B cell (primary cell): ENCODE data around the gene NTN3. TPM values are rescaled to one million over a fixed set of nuclear protein-coding genes. Genes with fewer than 3 reads are reported as not detected.

ENCODE experiments used
- ATAC-seq: fragments of 200-7000 bp; cut with Tn5 transposase; one replicate; pipeline ENCODE4 v1.10.0; 2021; ENCODE audit warnings: low read depth, mild to moderate bottlenecking, moderate number of reproducible peaks, moderate library complexity
- CTCF ChIA-PET: fragments of 350-600 bp; sonication (Branson Sonifier 250); formaldehyde crosslinking; loops from one replicate; lab custom pipeline; 2021; ENCODE audit warnings: antibody characterized with exemption, inconsistent platforms; lab: Charles Lee
- POLR2A ChIA-PET: fragments of 350-600 bp; sonication (Branson Sonifier 250); formaldehyde crosslinking; loops from one replicate; lab custom pipeline; 2021; ENCODE audit warnings: antibody characterized with exemption; lab: Charles Lee
- DNase-seq: peaks from one replicate; pipeline ENCODE4 v3.0.0; 2013
- H2AFZ ChIP-seq: 2 replicates; pipeline ENCODE4 v1.6.1; 2012; ENCODE audit warnings: mild to moderate bottlenecking, low read depth, low read length; ENCODE audit not compliant: insufficient read depth, poor library complexity, severe bottlenecking
- H3K27ac ChIP-seq, 2 donors: 1 replicate in 1 of 2; 2 replicates in 1 of 2; pipeline ENCODE4 v1.5.1; 2012 to 2013; ENCODE audit warnings: low read length in 2 of 2, mild to moderate bottlenecking in 2 of 2, moderate library complexity in 1 of 2
- H3K27me3 ChIP-seq, 4 experiments: fragments of 200-600 bp in 1 of 4; sonication (generic) in 1 of 4; replicated peaks in 1 of 4; 1 replicate in 2 of 4; 2 replicates in 2 of 4; pipeline versions ENCODE4 v1.6.1 to v1.7.0; 2013 to 2016; ENCODE audit warnings: low read length in 3 of 4, mild to moderate bottlenecking in 2 of 4, mixed read lengths in 1 of 4, moderate library complexity in 1 of 4; ENCODE audit not compliant: insufficient read depth in 4 of 4, control insufficient read depth in 3 of 4; ENCODE audit errors: control extremely low read depth in 1 of 4
- H3K36me3 ChIP-seq, 2 experiments: replicated peaks in 1 of 2; 1 replicate in 1 of 2; 2 replicates in 1 of 2; pipeline versions ENCODE4 v1.6.1 to v1.7.1; 2013; ENCODE audit warnings: low read length in 1 of 2; ENCODE audit not compliant: insufficient read depth in 2 of 2, control insufficient read depth in 1 of 2; ENCODE audit errors: control extremely low read depth in 1 of 2, extremely low read depth in 1 of 2
- H3K4me1 ChIP-seq, 2 donors: fragments of 200-600 bp in 1 of 2; sonication (generic) in 1 of 2; 1 replicate in 1 of 2; 2 replicates in 1 of 2; pipeline versions ENCODE4 v1.5.1 to v1.6.1; 2013 to 2017; ENCODE audit warnings: low read length in 2 of 2; ENCODE audit not compliant: control insufficient read depth in 2 of 2, insufficient read depth in 2 of 2
- H3K4me2 ChIP-seq: replicated peaks from 2 replicates; pipeline ENCODE3; 2012; ENCODE audit warnings: mild to moderate bottlenecking, low read depth, low read length; ENCODE audit not compliant: poor library complexity, severe bottlenecking
- H3K4me3 ChIP-seq, 5 experiments: fragments of 200-600 bp in 1 of 5; sonication (generic) in 1 of 5; 1 replicate in 3 of 5; 2 replicates in 2 of 5; pipeline versions ENCODE4 v1.5.1 to v1.7.0; 2011 to 2016; ENCODE audit warnings: low read length in 4 of 5, mild to moderate bottlenecking in 4 of 5, low read depth in 2 of 5, control low read depth in 1 of 5, moderate library complexity in 1 of 5; ENCODE audit not compliant: insufficient read depth in 1 of 5; ENCODE audit errors: control extremely low read depth in 1 of 5, extremely low read depth in 1 of 5
- H3K79me2 ChIP-seq: fragments of 200-600 bp; sonication (generic); one replicate; pipeline ENCODE4 v1.6.0; 2016; ENCODE audit warnings: low read length; ENCODE audit not compliant: control insufficient read depth, insufficient read depth
- H3K9ac ChIP-seq: fragments of 200-600 bp; sonication (generic); 2 replicates; pipeline ENCODE4 v1.6.1; 2017; ENCODE audit warnings: mild to moderate bottlenecking, low read length, moderate library complexity
- H3K9me3 ChIP-seq, 3 donors: one replicate each; pipeline versions ENCODE4 v1.6.1 to v1.7.1; 2013; ENCODE audit warnings: low read length in 2 of 3; ENCODE audit not compliant: control insufficient read depth in 2 of 3, insufficient read depth in 1 of 3; ENCODE audit errors: control extremely low read depth in 1 of 3
- H4K20me1 ChIP-seq: 2 replicates; pipeline ENCODE4 v1.6.0; 2012; ENCODE audit warnings: mild to moderate bottlenecking, low read length; ENCODE audit not compliant: insufficient read depth, control insufficient read depth, poor library complexity, severe bottlenecking
- H3K27ac Mint-ChIP-seq: one replicate; pipeline ENCODE4 v1.8.0; 2021; ENCODE audit warnings: mixed read lengths
- H3K27me3 Mint-ChIP-seq: one replicate; pipeline ENCODE4 v1.8.0; 2021; ENCODE audit warnings: mixed read lengths
- H3K4me1 Mint-ChIP-seq: one replicate; pipeline ENCODE4 v1.8.0; 2021; ENCODE audit warnings: mixed read lengths
- H3K4me3 Mint-ChIP-seq: one replicate; pipeline ENCODE4 v1.8.0; 2021; ENCODE audit warnings: mixed read lengths
- H3K9me3 Mint-ChIP-seq: one replicate; pipeline ENCODE4 v1.8.0; 2022; ENCODE audit warnings: mixed read lengths; ENCODE audit not compliant: insufficient read depth
- CTCF ChIP-seq: fragments of 200-600 bp; IDR thresholded peaks from one replicate; pipeline ENCODE4 v1.8.0; 2022; ENCODE audit warnings: antibody characterized with exemption, mild to moderate bottlenecking
- EZH2 ChIP-seq: IDR thresholded peaks from 2 replicates; pipeline ENCODE4 v1.6.1; 2012; ENCODE audit warnings: borderline replicate concordance, low read depth, mild to moderate bottlenecking, moderate library complexity, low read length; ENCODE audit not compliant: insufficient read depth, poor library complexity, severe bottlenecking
- WGBS: methylation state at CpG from one replicate; pipeline ENCODE4 v1.1.5; 2013; ENCODE audit warnings: missing lambda C conversion rate; ENCODE audit not compliant: insufficient coverage; 5-methylcytosine and 5-hydroxymethylcytosine counted together
- intact Hi-C: fragments of 100-400 bp; cut with micrococcal nuclease; formaldehyde crosslinking; loops from one replicate; pipeline ENCODE4 v1.10.0; 2022
- polyA plus RNA-seq: library from polyadenylated mRNA; depleted of rRNA; stranded (reverse); fragments of >200 nt; gene quantifications from 2 replicates; pipeline ENCODE4 v1.2.3, GENCODE V29; 2012
- total RNA-seq, 2 donors: library from RNA; stranded (reverse); fragments of 120-200 nt in 1 of 2; gene quantifications; 1 replicate in 1 of 2; 2 replicates in 1 of 2; pipeline versions ENCODE4 v1.2.3 to v1.2.4, GENCODE V29; 2013 to 2022

Gene NTN3
- total and polyA plus RNA-seq, 2 donors (not counting 1 experiment from before 2014, with no cell fraction given): not detected

DNA sequence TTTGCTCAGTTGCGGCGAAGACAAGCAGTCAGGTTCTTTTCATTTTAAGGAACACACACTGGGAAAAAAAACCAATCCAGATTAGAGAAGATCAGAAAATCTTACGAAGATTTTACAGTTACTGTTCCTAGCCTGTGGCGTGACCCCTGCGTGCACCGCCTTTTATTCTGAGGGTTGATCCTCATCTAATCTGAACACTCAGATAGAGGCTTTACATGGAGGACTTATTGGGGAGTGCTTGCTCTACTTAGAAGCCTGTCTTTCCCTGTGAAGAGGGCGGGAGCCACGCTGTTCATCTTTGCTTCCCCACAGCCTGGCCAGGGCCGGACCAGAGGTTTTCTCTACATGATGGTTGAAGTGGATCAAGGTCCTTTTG is 5.2 kb downstream of the NTN3 start:
- Histone ChIP-seq H3K9ac (no peak overlapping the region), H2AFZ (no peak overlapping the region), H3K4me3 (no peak overlapping the region), H3K9me3 (no peaks in the 10 kb centered on the region), H4K20me1 (peaks cover 32% of the 10 kb centered on the region), H3K36me3 (no peaks in the 10 kb centered on the region), H3K27ac (no peak overlapping the region), H3K79me2 (peaks cover 56% of the 10 kb centered on the region), H3K27me3 (peaks cover 0 to 19% (median 15%) of the 10 kb centered on the region in 4 experiments), H3K4me1 (peaks cover 30 to 31% of the 10 kb centered on the region in 2 donors), H3K4me2 (no peak overlapping the region)
- Mint-ChIP-seq H3K4me1 (peaks cover 21% of the 10 kb centered on the region), H3K9me3 (no peaks in the 10 kb centered on the region), H3K27me3 (peaks cover 7% of the 10 kb centered on the region), H3K4me3 (peak overlapping the region; percentile 72), H3K27ac (peak overlapping the region; percentile 48)
- ChIA-PET CTCF (interaction anchor here (1.8 to 3.3 kb wide), 2 partner anchors 10 to 25 kb away, joined by 7 to 13 read pairs; no protein-coding TSS in a partner anchor), POLR2A (interaction anchor here (1.1 kb wide), 1 partner anchor 70 kb away, joined by 5 read pairs; no protein-coding TSS in a partner anchor)
- WGBS: 98% methylated on average over 9 of the region's 9 CpGs
- DNase-seq: no peak
- intact Hi-C loops: no loop called here
- TF ChIP-seq EZH2 (no peak), CTCF (no peak)
- no peak for ATAC-seq

DNA sequence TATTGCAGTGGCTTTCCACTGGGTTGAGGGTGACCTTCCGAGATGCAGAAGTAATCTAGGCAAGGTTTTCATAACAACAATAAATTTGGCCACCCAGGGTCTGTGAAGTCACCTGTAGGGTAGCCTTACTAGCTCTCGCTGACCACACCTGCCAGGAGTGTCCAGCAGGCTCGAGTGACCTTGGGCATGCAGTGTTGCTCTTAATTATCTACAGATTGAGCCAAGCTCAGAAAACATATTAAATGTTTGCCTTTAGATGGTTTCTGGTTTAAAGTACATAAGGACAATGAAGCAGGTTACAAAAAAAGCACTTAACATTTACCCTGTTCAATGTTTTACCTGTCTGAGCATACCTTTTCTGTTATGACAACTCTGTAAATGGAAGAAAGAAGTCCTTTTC is 5.6 kb downstream of the NTN3 start:
- peaks cover 26 to 28% of the 10 kb centered on the region in 2 donors for H3K4me1 ChIP-seq
- Mint-ChIP-seq H3K9me3 (no peaks in the 10 kb centered on the region), H3K27ac (peak overlapping the region; percentile 48), H3K4me1 (peaks cover 20% of the 10 kb centered on the region), H3K4me3 (peak overlapping the region; percentile 72), H3K27me3 (peaks cover 7% of the 10 kb centered on the region)
- no peak overlapping the region for H3K9ac ChIP-seq
- peaks cover 0 to 18% (median 15%) of the 10 kb centered on the region in 4 experiments for H3K27me3 ChIP-seq
- H2AFZ ChIP-seq: no peak overlapping the region
- H3K4me3 ChIP-seq: no peak overlapping the region
- H3K79me2 ChIP-seq: peaks cover 60% of the 10 kb centered on the region
- H3K4me2 ChIP-seq: no peak overlapping the region
- ATAC-seq (no peak), DNase-seq (no peak)
- intact Hi-C loops: no loop called here
- peaks cover 31% of the 10 kb centered on the region for H4K20me1 ChIP-seq
- TF ChIP-seq CTCF: no peak
- no peak for TF ChIP-seq EZH2
- H3K9me3 ChIP-seq: no peaks in the 10 kb centered on the region
- no peak overlapping the region for H3K27ac ChIP-seq
- WGBS: 97% methylated on average over 3 of the region's 3 CpGs
- ChIA-PET POLR2A (interaction anchor here (1.1 kb wide), 1 partner anchor 70 kb away, joined by 5 read pairs; no protein-coding TSS in a partner anchor), CTCF (interaction anchor here (1.8 to 3.3 kb wide), 2 partner anchors 10 to 25 kb away, joined by 7 to 13 read pairs; no protein-coding TSS in a partner anchor)
- H3K36me3 ChIP-seq: no peaks in the 10 kb centered on the region
